Measurements from ENCODE around the gene ZBTB16. TPM values are rescaled to one million over a fixed set of nuclear protein-coding genes. Genes with fewer than 3 reads are reported as not detected.

The ZBTB16 gene
- total and polyA plus RNA-seq, 2 experiments from 2014 or later = 8.7 to 10.5 TPM

DNA sequence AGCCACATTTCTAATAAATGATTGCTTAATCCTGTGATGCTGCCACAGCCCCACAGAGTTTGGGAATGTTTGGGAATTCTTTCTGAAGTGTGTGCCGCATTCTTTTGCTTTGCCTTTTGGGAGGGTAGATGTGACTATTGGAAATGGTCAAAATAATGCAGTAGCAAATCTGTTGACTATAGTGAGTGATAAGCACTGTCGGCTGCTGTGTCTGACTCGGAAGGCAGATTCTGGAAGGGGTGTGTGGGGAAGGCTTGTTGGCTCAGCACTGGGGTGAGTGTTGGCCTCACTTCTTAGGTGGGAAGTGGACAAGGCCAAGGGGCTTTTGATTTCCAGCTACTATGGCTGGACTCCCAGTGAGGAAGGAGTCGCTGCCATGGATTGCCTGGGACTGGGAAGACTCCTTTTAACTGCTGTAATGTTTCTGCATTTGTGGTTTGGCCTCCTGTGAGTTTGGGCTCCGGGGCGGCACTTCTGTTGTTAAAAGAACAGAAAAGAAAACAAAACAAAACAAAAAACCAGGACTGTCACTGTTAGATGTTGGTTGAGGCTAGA lies 20.1 kb downstream of the ZBTB16 start:
- Histone ChIP-seq H3K27me3 (no peaks in the 10 kb centered on the region), H3K27ac (no peak overlapping the region), H3K4me1 (ENCODE audit: low read depth) (peaks cover 36% of the 10 kb centered on the region), H3K4me3 (no peak overlapping the region), H3K9me3 (ENCODE audit: low read depth) (no peaks in the 10 kb centered on the region), H3K36me3 (no peaks in the 10 kb centered on the region)
- TF ChIP-seq CTCF (IDR thresholded peaks at IDR 0.05; ENCODE audit: low read depth, low read length) = no peak
- DNase-seq (ENCODE audit: low read depth in 1 of 2, low spot score in 1 of 2) = peak in 1 of 2 donors; percentile 76

GRCh38 chr11:114080219-114080618 lies 20.7 kb downstream of the ZBTB16 start:
- DNase-seq (ENCODE audit: low read depth in 1 of 2, low spot score in 1 of 2) = peak in 1 of 2 donors; percentile 68
- H3K9me3 ChIP-seq (ENCODE audit: low read depth) = no peaks in the 10 kb centered on the region
- H3K4me1 ChIP-seq (ENCODE audit: low read depth) = peaks cover 36% of the 10 kb centered on the region
- H3K4me3 ChIP-seq = no peak overlapping the region
- no peak for TF ChIP-seq CTCF (IDR thresholded peaks at IDR 0.05; ENCODE audit: low read depth, low read length)
- H3K27me3 ChIP-seq = no peaks in the 10 kb centered on the region
- no peaks in the 10 kb centered on the region for H3K36me3 ChIP-seq
- no peak overlapping the region for H3K27ac ChIP-seq

DNA sequence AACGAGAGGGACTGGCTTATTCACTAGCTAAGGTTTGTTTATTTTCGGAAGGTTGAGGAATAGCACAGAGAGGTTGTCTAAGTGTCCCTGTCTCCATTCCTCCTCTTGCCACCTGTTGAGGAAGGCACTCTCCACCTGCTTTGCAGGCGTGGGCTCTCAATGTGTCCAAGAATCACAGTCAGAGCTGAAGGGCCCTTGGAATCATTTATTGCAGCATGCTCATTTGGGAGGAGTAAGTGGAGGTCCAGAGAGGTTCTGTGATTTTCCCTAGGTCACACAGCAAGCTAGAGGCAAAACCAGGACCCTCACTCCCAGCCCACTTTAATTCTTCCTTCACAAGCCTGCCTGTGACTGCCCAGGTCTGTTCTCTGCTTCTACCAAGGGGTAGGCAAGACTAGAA lies 21.3 kb downstream of the ZBTB16 start:
- H3K9me3 ChIP-seq (ENCODE audit: low read depth) = no peaks in the 10 kb centered on the region
- no peak overlapping the region for H3K27ac ChIP-seq
- no peak overlapping the region for H3K4me3 ChIP-seq
- no peaks in the 10 kb centered on the region for H3K36me3 ChIP-seq
- peaks cover 36% of the 10 kb centered on the region for H3K4me1 ChIP-seq (ENCODE audit: low read depth)
- H3K27me3 ChIP-seq = no peaks in the 10 kb centered on the region
- DNase-seq (ENCODE audit: low read depth in 1 of 2, low spot score in 1 of 2) = no peak
- no peak for TF ChIP-seq CTCF (IDR thresholded peaks at IDR 0.05; ENCODE audit: low read depth, low read length)

DNA sequence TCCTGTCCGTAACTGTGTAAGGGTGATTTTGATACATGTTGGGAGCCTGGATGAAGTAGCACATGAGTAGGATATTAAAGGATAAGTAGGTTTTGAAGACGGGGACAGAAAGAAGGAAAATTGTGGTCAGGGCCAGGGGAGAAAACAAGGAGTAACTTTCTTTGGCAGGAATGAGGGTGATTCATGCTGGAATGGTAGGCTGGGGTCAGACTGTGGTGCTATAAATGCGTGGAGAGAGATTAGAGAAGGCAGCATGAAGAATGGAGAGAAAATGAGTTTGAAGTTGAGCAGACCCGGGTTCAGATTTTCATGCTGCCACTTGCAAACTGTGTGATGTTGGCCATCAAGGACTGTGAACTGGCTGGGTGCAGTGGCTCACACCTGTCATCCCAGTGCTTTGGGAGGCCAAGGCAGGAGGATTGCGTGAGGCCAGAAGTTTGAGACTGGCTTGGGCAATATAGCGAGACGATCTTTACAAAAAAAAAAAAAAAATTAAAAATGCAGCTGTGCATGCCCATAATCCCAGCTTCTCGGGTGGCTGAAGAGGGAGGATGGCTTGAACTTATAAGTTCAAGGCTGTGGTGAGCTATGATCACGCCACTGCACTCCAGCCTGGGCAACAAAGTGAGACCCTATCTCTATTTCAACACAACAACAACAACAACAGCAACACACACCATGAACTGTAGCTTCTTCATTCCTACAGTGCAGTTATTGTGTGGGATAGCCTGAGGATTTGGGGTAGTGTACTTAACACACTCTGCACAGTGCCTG lies 22.3 kb downstream of the ZBTB16 start:
- H3K4me3 ChIP-seq = no peak overlapping the region
- no peaks in the 10 kb centered on the region for H3K36me3 ChIP-seq
- no peaks in the 10 kb centered on the region for H3K9me3 ChIP-seq (ENCODE audit: low read depth)
- H3K27ac ChIP-seq = no peak overlapping the region
- peak in 1 of 2 donors; percentile 94 for DNase-seq (ENCODE audit: low read depth in 1 of 2, low spot score in 1 of 2)
- peaks cover 28% of the 10 kb centered on the region for H3K4me1 ChIP-seq (ENCODE audit: low read depth)
- no peaks in the 10 kb centered on the region for H3K27me3 ChIP-seq
- TF ChIP-seq CTCF (IDR thresholded peaks at IDR 0.05; ENCODE audit: low read depth, low read length) = no peak

DNA sequence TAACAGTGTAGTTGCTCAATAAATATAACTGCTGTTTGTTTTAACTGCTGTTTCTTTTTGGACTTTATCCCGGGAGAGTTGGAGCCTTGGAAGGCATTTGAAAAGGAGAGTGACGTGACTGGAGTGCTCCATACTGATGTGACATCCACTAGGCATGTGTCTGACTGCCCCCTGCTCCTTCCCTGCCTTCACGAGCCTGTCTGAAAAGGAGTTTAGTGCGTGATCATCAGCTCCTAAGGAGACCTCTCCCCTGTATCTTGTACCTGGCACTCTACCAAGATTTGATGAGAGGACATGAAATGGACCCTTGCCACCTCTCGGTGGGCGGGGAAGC lies 22.9 kb downstream of the ZBTB16 start:
- peaks cover 24% of the 10 kb centered on the region for H3K4me1 ChIP-seq (ENCODE audit: low read depth)
- no peaks in the 10 kb centered on the region for H3K9me3 ChIP-seq (ENCODE audit: low read depth)
- peak in 1 of 2 donors; percentile 79 for DNase-seq (ENCODE audit: low read depth in 1 of 2, low spot score in 1 of 2)
- H3K27me3 ChIP-seq = no peaks in the 10 kb centered on the region
- no peak for TF ChIP-seq CTCF (IDR thresholded peaks at IDR 0.05; ENCODE audit: low read depth, low read length)
- H3K27ac ChIP-seq = no peak overlapping the region
- H3K36me3 ChIP-seq = no peaks in the 10 kb centered on the region
- no peak overlapping the region for H3K4me3 ChIP-seq

All from cardiac muscle cell (in vitro differentiated cells and primary cell).